Right kidney (tissue), 1 donor: ENCODE results near the gene PTPRD.

Source experiments
- DNase-seq: peaks from one replicate; pipeline ENCODE4 v3.0.0-alpha.2; 2016

The PTPRD gene

DNA sequence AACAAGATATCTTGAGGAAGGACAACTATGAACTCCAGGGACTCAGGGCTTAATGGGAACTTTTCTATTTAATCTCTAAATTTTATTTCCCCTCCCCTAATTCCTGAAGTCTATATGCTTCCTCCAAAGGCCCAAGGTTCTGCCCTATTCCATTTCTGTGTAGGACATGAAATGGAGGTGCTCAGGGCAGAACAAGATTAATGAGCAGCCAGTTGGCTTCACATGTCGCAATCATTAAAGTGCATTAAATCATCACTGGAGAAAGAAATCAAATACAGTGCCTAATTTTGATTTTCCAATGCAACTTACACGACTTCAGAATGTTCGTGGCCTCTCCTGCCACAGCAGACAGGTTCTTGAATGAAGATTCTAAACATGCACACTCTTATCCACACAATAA, 862.1 kb downstream of the PTPRD start:
- no peak for DNase-seq

DNA sequence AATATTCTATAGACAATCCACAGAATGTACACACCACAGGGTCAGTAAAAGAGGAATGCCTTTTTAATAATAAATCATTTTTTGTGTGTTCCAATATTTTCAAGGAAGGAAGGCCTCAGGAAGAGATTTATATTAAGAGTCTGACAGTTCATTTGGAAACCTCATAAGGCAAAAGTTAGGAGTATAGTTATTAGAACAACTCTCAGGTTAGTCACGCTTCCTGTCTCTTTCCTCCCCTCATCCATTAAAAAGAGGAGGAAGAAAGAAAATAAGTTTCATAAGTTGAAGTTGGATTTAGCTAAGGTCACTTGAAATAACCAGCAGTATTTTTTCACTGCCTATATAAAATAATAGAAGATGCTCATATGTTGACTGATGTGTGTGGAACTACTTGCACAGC, 863.2 kb downstream of the PTPRD start:
- DNase-seq = no peak

- no peak for DNase-seq
These were observed 865.0 kb downstream of the PTPRD start for GRCh38 chr9:9747787-9748186.

DNA sequence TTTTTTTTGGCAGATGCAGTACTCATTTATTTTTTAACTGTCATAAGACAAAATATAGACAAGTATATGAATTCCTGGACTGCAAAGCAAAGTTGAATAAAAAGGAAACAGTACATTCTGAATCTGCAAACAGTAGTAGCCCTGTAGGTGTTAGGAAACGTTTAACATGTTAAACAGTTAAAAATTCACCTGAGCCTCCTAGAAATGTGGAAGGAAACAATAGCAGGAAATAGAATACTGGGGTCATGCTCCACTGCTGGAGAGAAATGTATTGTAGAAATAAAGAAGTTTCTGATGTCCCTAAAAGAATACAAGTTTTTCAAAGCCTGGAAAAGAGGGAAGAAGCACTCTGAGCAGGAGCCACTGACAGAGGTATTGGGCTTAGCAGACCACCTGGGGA, 866.0 kb downstream of the PTPRD start:
- DNase-seq = no peak

- no peak for DNase-seq
These were observed 869.0 kb downstream of the PTPRD start for GRCh38 chr9:9743822-9744221.

- no peak for DNase-seq
These were observed 882.6 kb downstream of the PTPRD start for GRCh38 chr9:9730174-9730573.

GRCh38 chr9:9729082-9729481, 883.7 kb downstream of the PTPRD start:
- DNase-seq = no peak

DNA sequence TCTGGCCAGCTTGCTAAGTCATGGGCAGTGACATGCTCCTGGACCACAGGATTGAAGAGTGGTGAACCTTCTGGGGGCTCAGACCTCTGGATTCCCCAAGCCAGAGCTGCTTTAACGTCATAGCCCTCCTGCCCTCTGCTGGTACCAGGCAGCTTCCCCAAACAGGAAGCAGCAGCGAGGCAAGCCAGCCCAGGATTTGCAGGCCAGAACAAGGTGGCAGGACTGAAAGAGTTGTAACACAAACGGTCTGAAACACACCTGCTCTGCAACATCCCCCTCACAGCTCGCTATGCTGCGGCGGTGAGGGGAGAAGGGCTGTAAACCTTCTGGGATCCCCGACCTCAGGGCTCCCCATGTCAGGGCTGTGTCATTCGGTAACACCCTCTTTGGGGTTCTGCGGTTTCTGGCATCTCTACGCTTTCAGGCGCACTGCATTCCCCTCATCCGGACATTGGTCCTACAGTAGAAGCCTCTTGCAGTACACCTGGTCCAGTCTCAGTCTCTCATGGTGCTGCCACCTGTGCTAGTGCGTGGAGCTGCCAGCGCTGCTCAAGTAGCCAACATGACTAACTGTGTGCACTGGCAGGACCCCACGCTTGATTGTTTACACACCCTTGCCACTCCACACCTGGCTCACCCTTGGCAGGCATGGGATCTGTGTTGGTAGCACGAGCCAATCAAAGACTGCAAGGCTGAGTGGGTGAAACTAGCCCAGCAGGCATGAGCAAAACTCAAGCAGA, 893.3 kb downstream of the PTPRD start:
- DNase-seq = no peak

- DNase-seq = no peak
These were observed 894.1 kb downstream of the PTPRD start for GRCh38 chr9:9718691-9719090.

- no peak for DNase-seq
These were observed 933.4 kb downstream of the PTPRD start for GRCh38 chr9:9679433-9679832.

- DNase-seq = no peak
These were observed 938.3 kb downstream of the PTPRD start for GRCh38 chr9:9674461-9674860.

GRCh38 chr9:9670454-9670853, 942.3 kb downstream of the PTPRD start:
- no peak for DNase-seq

GRCh38 chr9:9645006-9645405, 967.8 kb downstream of the PTPRD start:
- DNase-seq = no peak

GRCh38 chr9:9631284-9631683, 981.5 kb downstream of the PTPRD start:
- DNase-seq = no peak

GRCh38 chr9:9625248-9625647, 987.6 kb downstream of the PTPRD start:
- DNase-seq = no peak

DNA sequence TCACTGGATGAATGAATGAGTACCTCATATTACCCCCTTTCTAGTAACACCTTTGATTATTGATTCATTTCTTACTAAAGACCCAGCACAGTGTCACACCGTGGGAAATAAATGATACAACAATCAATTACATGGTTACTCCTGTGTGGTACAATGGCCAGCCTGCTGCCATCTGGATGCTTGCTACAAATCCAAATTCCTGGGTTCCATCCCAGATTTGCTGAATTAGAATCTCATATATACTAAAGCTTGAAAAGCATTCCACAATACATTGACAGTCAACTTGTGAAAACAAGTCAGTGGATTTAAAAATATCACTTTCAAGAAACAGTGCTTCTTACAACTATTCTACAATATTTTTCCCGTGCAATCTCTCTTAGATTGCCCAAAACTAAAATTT, 989.3 kb downstream of the PTPRD start:
- no peak for DNase-seq

DNA sequence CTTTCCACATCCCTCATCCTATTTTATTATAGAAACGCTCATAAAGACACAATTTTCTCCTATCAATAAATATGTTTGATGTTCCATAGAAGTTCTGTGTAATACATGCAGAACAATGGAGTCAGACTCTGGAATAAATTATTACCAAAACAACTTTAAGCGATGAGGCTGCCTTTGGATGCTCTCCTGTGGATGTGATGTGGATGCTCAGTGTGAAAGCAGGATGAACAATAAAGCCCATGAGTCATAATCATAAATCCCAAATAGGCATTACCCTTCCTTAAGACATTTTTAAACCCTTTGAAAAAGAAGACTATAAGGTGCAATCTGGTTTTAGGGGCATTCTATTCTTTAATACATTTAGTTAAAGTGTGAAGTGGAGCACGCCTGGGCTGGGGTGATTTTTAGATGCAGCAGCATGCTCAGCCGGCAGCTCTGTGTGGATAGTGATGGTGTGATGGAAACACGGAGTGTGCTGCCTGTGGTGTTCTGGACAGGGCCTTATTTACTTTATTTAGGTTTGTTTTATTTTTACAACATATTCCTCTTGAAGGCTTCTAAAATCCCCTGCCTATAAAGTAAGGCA, 991.4 kb downstream of the PTPRD start:
- DNase-seq = no peak

- no peak for DNase-seq
These were observed 992.1 kb downstream of the PTPRD start for GRCh38 chr9:9620736-9621135.

DNA sequence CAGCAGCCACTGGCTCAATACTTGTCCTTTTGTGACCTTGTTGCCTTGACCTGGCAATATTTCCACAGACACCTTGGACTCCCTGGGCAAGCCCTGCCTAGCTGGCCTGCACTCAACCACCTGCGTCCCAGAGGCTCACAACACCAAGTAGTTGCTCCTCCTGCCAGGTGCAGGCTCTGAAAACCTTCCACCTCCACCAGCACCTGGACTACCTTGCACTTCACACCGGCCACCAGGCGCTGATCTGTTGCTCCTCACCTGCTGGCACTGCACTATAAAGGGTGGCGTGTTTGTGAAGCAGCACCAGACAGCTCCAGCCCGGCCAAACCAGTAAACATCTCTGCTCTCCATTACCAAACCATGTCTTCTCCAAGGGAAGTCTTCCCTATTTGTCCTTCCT, 997.7 kb downstream of the PTPRD start:
- DNase-seq = no peak

DNA sequence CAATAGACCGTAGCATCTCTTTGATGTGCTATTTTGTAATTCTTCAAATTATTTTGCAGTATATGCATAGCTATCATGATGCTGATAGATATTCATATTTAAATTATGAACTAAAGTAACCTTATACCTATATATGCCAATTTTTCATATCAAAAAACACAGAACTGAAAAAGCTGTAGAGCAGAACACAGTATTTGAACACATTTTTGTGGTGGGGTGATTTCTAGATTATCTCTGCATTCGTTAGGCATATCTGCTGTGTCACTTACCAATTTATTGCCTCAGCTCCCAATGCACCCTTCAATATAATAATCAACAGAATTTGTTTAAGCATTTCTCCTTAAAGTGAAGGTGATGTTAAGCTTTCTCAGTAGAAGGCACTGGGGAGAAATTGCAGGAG, 998.2 kb downstream of the PTPRD start:
- DNase-seq = no peak

- DNase-seq = no peak
These were observed 1000.0 kb downstream of the PTPRD start for GRCh38 chr9:9612755-9613154.

DNA sequence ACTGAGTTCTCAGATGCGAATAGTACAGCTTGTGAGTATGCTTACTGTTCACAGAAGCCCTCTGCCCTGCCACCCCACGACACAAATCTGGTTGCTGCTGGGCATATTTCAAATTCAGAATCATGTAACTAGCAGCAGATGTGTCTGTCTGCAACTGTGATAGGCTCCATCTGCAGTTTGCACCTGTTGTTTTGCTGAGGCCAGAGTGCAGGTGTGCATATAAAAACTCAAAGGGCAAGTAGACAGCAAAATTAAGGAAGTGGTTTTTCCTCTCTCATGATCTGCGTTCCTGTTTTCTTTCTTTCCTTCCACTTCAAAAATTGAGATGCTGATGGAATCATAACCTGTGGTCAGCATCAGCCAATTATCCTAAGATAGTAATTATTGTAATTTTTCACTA, 1000.5 kb downstream of the PTPRD start:
- DNase-seq = no peak

DNA sequence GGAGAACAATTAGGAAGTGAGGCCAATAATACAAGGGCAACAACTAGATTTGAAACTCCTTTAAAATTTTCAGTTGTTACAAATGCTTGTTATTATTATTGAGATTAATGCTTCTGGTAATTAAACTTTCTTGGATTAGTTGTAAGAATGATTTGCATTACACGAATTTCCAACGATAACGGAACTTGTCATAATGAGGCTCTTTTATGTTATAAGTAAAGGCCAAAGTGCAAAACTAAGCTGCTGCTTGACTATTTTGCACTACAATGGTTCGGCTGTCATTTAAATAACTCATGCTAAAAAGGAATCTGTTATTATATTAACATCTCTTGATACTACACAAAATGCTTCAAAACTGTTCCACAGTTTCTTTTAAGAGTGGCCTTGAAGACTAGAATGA, 1007.1 kb downstream of the PTPRD start:
- DNase-seq = no peak

GRCh38 chr9:9603345-9603744, 1009.5 kb downstream of the PTPRD start:
- DNase-seq = no peak

DNA sequence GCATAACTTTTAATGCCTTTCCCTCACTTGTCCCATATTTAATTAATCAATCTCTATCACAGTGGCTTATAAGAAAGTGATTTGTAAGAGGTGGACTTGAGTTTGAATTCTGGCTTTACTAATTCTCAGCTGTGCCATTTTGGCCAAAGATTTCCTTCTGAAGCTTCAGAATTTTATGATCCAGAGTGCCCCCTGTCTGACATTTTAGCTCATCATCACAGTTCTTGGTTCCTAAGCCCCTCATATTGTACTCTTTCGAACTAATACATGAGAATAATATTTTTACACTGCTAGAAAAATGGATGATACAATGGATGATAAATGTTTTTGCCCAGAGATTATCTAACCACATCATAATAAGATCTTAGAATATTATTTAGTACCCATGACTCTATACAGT, 1014.1 kb downstream of the PTPRD start:
- no peak for DNase-seq
